PC-9 (cell line): ENCODE measurements around the gene USP22.

Experiments
- EZH2 ChIP-seq: fragments of 200-600 bp; sonication (generic); IDR thresholded peaks from 2 replicates; pipeline ENCODE4 v1.8.0; 2017; ENCODE audit warnings: antibody characterized with exemption, low read depth
- TF ChIP-seq, protein P1 (sequence below): fragments of 200-600 bp; sonication (generic); conservative IDR thresholded peaks from 2 replicates; pipeline ENCODE4 v1.6.1; 2017; ENCODE audit warnings: mixed run types, antibody characterized with exemption, mild to moderate bottlenecking, moderate library complexity

DNA sequence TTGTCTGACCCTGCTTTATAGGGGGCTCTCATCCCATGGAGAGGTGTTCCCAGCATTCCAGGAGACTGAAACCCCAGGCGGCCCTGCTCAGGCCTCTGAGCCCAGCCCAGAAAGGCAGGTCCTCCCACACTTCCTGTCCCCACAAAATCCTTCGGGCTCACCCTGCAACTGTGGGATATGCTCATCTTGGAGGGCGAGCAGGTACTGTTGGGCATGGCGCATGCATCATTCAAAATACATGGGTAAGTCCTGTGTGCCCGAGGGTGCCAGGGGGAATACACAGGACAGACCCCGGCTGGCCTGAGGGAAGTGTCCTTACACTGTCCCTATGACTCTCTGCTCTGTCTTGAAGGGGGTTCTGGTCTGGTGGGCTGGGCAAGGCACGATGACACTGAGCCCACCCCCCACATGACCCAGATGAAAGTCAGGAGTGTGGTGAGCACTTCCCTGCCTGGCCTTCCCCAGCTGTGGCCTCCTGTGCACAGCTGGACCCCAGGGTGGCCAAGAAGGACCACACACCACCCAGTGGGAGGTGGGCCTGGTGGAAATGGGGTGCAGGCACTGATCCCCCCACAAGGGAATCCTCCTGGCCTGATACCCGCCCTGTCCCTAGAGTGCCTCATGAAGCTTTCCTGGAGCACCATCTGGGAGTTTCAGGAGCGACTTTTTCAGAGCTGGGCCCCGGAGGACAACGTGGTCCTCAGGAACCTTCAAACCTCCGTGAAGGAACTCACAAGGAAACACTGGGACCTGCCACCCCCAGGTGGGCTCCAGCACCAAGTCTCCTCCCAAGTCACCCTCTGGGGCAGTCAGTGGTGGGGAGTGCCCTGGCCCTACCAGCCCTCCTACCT is 46.7 kb downstream of the USP22 start:
- TF ChIP-seq, protein P1, sequence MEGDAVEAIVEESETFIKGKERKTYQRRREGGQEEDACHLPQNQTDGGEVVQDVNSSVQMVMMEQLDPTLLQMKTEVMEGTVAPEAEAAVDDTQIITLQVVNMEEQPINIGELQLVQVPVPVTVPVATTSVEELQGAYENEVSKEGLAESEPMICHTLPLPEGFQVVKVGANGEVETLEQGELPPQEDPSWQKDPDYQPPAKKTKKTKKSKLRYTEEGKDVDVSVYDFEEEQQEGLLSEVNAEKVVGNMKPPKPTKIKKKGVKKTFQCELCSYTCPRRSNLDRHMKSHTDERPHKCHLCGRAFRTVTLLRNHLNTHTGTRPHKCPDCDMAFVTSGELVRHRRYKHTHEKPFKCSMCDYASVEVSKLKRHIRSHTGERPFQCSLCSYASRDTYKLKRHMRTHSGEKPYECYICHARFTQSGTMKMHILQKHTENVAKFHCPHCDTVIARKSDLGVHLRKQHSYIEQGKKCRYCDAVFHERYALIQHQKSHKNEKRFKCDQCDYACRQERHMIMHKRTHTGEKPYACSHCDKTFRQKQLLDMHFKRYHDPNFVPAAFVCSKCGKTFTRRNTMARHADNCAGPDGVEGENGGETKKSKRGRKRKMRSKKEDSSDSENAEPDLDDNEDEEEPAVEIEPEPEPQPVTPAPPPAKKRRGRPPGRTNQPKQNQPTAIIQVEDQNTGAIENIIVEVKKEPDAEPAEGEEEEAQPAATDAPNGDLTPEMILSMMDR = no peak
- no peak for TF ChIP-seq EZH2
